HEK293T (cell line): ENCODE measurements around the gene IL19.

Source experiments
- CTCF ChIA-PET: fragments of 350-600 bp; formaldehyde crosslinking; extraction: SDS; loops from one replicate; lab custom pipeline; 2021; ENCODE audit warnings: antibody characterized with exemption, inconsistent platforms; lab: Yijun Ruan, JAX
- POLR2A ChIA-PET: fragments of 350-600 bp; formaldehyde crosslinking; extraction: SDS; loops from one replicate; lab custom pipeline; 2020; ENCODE audit warnings: antibody characterized with exemption, inconsistent platforms; lab: Yijun Ruan, JAX
- DNase-seq: peaks from one replicate; pipeline ENCODE4 v3.0.0; 2012; ENCODE audit warnings: mixed read lengths; ENCODE audit errors: extremely low spot score
- ARNT ChIP-seq: fragments of 450-650 bp; IDR thresholded peaks from 2 replicates; pipeline ENCODE4 v1.6.1; 2017; ENCODE audit warnings: mild to moderate bottlenecking
- BHLHE40 ChIP-seq: fragments of 450-650 bp; IDR thresholded peaks from 2 replicates; pipeline ENCODE4 v1.6.1; 2016; ENCODE audit warnings: mild to moderate bottlenecking, moderate library complexity, borderline replicate concordance
- CTBP1 ChIP-seq: fragments of 450-650 bp; IDR thresholded peaks from 2 replicates; pipeline ENCODE4 v1.6.1; 2016; ENCODE audit warnings: borderline replicate concordance
- ELF4 ChIP-seq: fragments of 450-650 bp; IDR thresholded peaks from 2 replicates; pipeline ENCODE4 v1.6.1; 2017; ENCODE audit warnings: antibody characterized with exemption
- FOXA1 ChIP-seq: fragments of 450-650 bp; IDR thresholded peaks from 2 replicates; pipeline ENCODE4 v1.6.1; 2016; ENCODE audit warnings: mild to moderate bottlenecking
- FOXK2 ChIP-seq: fragments of 450-650 bp; IDR thresholded peaks from 2 replicates; pipeline ENCODE4 v1.6.1; 2016; ENCODE audit warnings: mild to moderate bottlenecking
- L3MBTL2 ChIP-seq: fragments of 450-650 bp; conservative IDR thresholded peaks from 2 replicates; pipeline ENCODE4 v1.6.1; 2016; ENCODE audit warnings: mild to moderate bottlenecking
- LEF1 ChIP-seq: fragments of 450-650 bp; IDR thresholded peaks from 2 replicates; pipeline ENCODE4 v1.6.1; 2017; ENCODE audit warnings: mild to moderate bottlenecking, borderline replicate concordance
- NFRKB ChIP-seq: fragments of 450-650 bp; IDR thresholded peaks from 2 replicates; pipeline ENCODE4 v1.6.1; 2016; ENCODE audit warnings: mild to moderate bottlenecking, moderate library complexity
- SP1 ChIP-seq: fragments of 450-650 bp; IDR thresholded peaks from 2 replicates; pipeline ENCODE4 v1.6.1; 2017
- SUZ12 ChIP-seq: fragments of 450-650 bp; IDR thresholded peaks from 2 replicates; pipeline ENCODE4 v1.6.1; 2016; ENCODE audit warnings: mild to moderate bottlenecking
- TARDBP ChIP-seq: fragments of 450-650 bp; IDR thresholded peaks from 2 replicates; pipeline ENCODE4 v1.6.1; 2016
- ZNF384 ChIP-seq: fragments of 450-650 bp; IDR thresholded peaks from 2 replicates; pipeline ENCODE4 v1.6.1; 2016

IL19 gene

DNA sequence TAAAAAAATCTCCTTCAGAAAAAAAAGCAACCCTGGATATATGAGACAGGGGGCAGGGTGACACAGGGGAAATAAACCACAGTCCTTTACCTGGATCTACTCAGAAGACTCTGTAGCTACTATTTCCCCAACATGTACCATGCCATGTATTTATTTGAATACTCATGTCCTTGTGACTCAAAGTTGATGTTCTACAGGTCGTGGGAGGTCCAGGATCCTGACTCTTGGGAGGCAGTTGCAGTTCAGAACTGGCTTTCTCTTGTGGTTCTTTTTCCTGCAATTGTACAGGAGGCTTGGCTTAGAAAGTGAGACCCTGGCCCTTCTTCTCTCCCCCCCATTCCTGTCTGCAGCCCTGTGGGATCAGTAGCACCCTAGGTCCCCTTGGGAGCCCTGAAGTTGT lies 120.8 kb downstream of the IL19 start:
- no peak for DNase-seq
- ChIA-PET CTCF (no interaction called here), POLR2A (no interaction called here)
- TF ChIP-seq FOXA1, result no peak
- no peak for TF ChIP-seq CTBP1
- no peak for TF ChIP-seq ZNF384
- TF ChIP-seq BHLHE40, result no peak
- TF ChIP-seq ARNT, result no peak
- no peak for TF ChIP-seq L3MBTL2
- no peak for TF ChIP-seq SUZ12
- TF ChIP-seq TARDBP, result no peak
- TF ChIP-seq ELF4, result no peak
- no peak for TF ChIP-seq NFRKB
- no peak for TF ChIP-seq FOXK2
- no peak for TF ChIP-seq SP1
- TF ChIP-seq LEF1, result no peak
